ENCODE measurements around the gene GRIK4.

The GRIK4 gene

DNA sequence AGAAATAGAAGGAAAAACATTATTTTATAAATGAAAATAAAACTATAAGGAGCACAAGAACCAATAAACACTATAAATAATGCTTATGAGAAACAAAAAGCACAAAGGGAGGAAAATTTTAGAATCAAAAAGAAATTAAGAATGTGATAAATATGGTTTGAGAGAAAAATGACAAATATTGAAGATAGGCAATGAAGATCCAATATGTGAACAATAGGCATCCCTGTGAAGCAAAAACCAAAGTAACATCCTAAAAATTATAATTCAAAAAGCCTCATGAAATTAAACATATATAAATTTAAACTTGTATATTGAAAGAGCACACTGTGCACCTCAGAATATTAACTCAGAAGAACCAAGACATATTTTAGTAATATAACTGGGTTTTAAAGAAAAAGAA lies 216.2 kb downstream of the GRIK4 start:
- no peaks in the 10 kb centered on the region for H3K9me2 ChIP-seq (replicated peaks; ENCODE audit: control insufficient read depth, low read length)
- 0 out of 2 replicates have a peak, but pooled peaks cover 2% of the 10 kb centered on the region for H3K27me3 ChIP-seq (ENCODE audit: control insufficient read depth, low read length)
- no peaks in the 10 kb centered on the region for H3K9me3 ChIP-seq (ENCODE audit: control insufficient read depth, insufficient read depth, low read length)
- H3K79me2 ChIP-seq (ENCODE audit: control insufficient read depth, low read length), result no peaks in the 10 kb centered on the region
- no peak overlapping the region for H3K4me3 ChIP-seq (ENCODE audit: low read length)
- no peaks in the 10 kb centered on the region for H3K36me3 ChIP-seq (ENCODE audit: control insufficient read depth, low read length)
- no peaks in the 10 kb centered on the region for H3K4me1 ChIP-seq (ENCODE audit: control insufficient read depth, low read length)
- H4K20me1 ChIP-seq (ENCODE audit: control insufficient read depth, insufficient read depth, low read depth, low read length), result no peaks in the 10 kb centered on the region
- TF ChIP-seq, protein P1, sequence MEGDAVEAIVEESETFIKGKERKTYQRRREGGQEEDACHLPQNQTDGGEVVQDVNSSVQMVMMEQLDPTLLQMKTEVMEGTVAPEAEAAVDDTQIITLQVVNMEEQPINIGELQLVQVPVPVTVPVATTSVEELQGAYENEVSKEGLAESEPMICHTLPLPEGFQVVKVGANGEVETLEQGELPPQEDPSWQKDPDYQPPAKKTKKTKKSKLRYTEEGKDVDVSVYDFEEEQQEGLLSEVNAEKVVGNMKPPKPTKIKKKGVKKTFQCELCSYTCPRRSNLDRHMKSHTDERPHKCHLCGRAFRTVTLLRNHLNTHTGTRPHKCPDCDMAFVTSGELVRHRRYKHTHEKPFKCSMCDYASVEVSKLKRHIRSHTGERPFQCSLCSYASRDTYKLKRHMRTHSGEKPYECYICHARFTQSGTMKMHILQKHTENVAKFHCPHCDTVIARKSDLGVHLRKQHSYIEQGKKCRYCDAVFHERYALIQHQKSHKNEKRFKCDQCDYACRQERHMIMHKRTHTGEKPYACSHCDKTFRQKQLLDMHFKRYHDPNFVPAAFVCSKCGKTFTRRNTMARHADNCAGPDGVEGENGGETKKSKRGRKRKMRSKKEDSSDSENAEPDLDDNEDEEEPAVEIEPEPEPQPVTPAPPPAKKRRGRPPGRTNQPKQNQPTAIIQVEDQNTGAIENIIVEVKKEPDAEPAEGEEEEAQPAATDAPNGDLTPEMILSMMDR (IDR thresholded peaks at IDR 0.05; ENCODE audit: low read depth, low read length, poor library complexity, severe bottlenecking), result no peak
- TF ChIP-seq EZH2phosphoT487 (IDR thresholded peaks at IDR 0.05; ENCODE audit: borderline replicate concordance, low read length), result no peak
- no peak overlapping the region for H3K27ac ChIP-seq (ENCODE audit: low read depth, low read length)
- no peaks in the 10 kb centered on the region for H3F3A ChIP-seq (ENCODE audit: control insufficient read depth, insufficient read depth)
- H3K4me2 ChIP-seq (ENCODE audit: low read length), result no peak overlapping the region

DNA sequence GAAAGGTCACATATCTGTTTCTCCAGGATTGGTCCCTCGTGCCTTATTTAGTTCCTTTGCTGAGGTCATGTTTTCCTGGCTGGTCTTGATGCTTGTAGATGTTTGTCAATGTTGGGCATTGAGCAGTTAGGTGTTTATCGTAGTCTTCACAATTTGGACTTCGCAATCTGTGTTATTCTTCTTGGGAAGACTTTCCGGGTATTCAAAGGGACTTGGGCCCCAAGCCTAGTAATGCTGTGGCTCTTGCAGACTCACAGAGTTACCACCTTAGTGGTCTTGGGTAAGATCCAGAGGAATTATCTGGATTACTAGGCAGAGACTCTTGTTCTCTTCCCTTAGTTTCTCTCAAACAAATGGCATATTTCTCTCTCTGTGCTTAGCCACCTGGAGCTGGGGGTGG lies 223.5 kb downstream of the GRIK4 start:
- Histone ChIP-seq H3K27ac (ENCODE audit: low read depth, low read length) (no peak overlapping the region), H3K79me2 (ENCODE audit: control insufficient read depth, low read length) (no peaks in the 10 kb centered on the region), H3K9me2 (replicated peaks; ENCODE audit: control insufficient read depth, low read length) (no peaks in the 10 kb centered on the region), H3K4me1 (ENCODE audit: control insufficient read depth, low read length) (no peaks in the 10 kb centered on the region), H4K20me1 (ENCODE audit: control insufficient read depth, insufficient read depth, low read depth, low read length) (no peaks in the 10 kb centered on the region), H3F3A (ENCODE audit: control insufficient read depth, insufficient read depth) (no peaks in the 10 kb centered on the region), H3K4me2 (ENCODE audit: low read length) (no peak overlapping the region), H3K9me3 (ENCODE audit: control insufficient read depth, insufficient read depth, low read length) (no peaks in the 10 kb centered on the region), H3K36me3 (ENCODE audit: control insufficient read depth, low read length) (no peaks in the 10 kb centered on the region), H3K27me3 (ENCODE audit: control insufficient read depth, low read length) (no peaks in the 10 kb centered on the region), H3K4me3 (ENCODE audit: low read length) (no peak overlapping the region)
- TF ChIP-seq EZH2phosphoT487 (IDR thresholded peaks at IDR 0.05; ENCODE audit: borderline replicate concordance, low read length), result no peak
- TF ChIP-seq, protein P1 (IDR thresholded peaks at IDR 0.05; ENCODE audit: low read depth, low read length, poor library complexity, severe bottlenecking), result no peak

DNA sequence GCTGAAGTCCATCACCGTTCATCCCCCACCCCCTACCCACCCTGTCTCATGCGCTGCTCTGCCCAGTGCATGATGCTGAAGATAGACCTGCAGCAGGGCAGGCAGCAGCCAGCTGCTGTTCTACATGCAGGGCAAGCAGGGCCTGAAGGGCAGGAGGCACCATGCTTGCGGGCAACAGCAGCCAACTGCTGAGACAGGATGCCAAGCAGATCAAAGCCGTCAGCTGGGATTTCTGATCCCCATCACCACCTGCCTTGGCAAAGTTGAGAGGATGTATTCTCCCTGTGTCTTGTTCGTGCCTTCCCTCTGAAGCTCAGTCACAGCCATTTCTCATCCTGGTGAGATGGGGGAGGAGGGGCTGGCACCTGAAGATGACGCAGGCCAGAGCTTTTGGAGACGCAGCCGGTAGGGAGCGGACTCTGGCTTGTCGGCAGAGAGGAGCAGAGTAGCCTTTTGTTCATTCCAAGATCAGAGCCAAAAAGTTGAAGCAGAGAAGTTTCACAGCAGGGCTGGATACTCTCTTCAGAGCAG lies 227.0 kb downstream of the GRIK4 start:
- H3K4me1 ChIP-seq (ENCODE audit: control insufficient read depth, low read length), result no peaks in the 10 kb centered on the region
- no peaks in the 10 kb centered on the region for H3K9me3 ChIP-seq (ENCODE audit: control insufficient read depth, insufficient read depth, low read length)
- no peaks in the 10 kb centered on the region for H3K9me2 ChIP-seq (replicated peaks; ENCODE audit: control insufficient read depth, low read length)
- no peaks in the 10 kb centered on the region for H3K27me3 ChIP-seq (ENCODE audit: control insufficient read depth, low read length)
- no peak overlapping the region for H3K27ac ChIP-seq (ENCODE audit: low read depth, low read length)
- TF ChIP-seq EZH2phosphoT487 (IDR thresholded peaks at IDR 0.05; ENCODE audit: borderline replicate concordance, low read length), result no peak
- TF ChIP-seq, protein P1 (IDR thresholded peaks at IDR 0.05; ENCODE audit: low read depth, low read length, poor library complexity, severe bottlenecking), result no peak
- H3K79me2 ChIP-seq (ENCODE audit: control insufficient read depth, low read length), result no peaks in the 10 kb centered on the region
- H3F3A ChIP-seq (ENCODE audit: control insufficient read depth, insufficient read depth), result no peaks in the 10 kb centered on the region
- no peaks in the 10 kb centered on the region for H4K20me1 ChIP-seq (ENCODE audit: control insufficient read depth, insufficient read depth, low read depth, low read length)
- no peak overlapping the region for H3K4me2 ChIP-seq (ENCODE audit: low read length)
- no peak overlapping the region for H3K4me3 ChIP-seq (ENCODE audit: low read length)
- no peaks in the 10 kb centered on the region for H3K36me3 ChIP-seq (ENCODE audit: control insufficient read depth, low read length)

All from DOHH2 (cell line).